ENCODE measurements around the gene ANKFN1.

- TF ChIP-seq GATA2 (IDR thresholded peaks at IDR 0.05; ENCODE audit: low read depth, low read length) (no peak), GATA3 (IDR thresholded peaks at IDR 0.05; ENCODE audit: low read depth, low read length) (no peak)
Observed at GRCh38 chr17:56392321-56392720, 239.0 kb downstream of the ANKFN1 start.

All from SH-SY5Y (cell line).